ENCODE measurements around the gene B4GALT7. TPM values are rescaled to one million over a fixed set of nuclear protein-coding genes. Genes with fewer than 3 reads are reported as not detected.

B4GALT7 gene
- polyA plus RNA-seq (2013, experiment 1 of 2), result 12.9 TPM
- polyA plus RNA-seq (2013, experiment 2 of 2), result 13.2 TPM

GRCh38 chr5:177599731-177600507 lies at the start of gene B4GALT7:
Gene B4GALT7 (plus strand): TSS chr5:177600132. CDS start chr5:177600211, 79 bp downstream.
- Histone ChIP-seq H2AK5ac (ENCODE audit: low read depth, low read length) (no peak within 1 kb of the TSS), H3K36me3 (replicated peaks in 1 of 2; ENCODE audit: control insufficient read depth in 2 of 2, insufficient read depth in 2 of 2, low read length in 2 of 2) (peaks cover 14 to 21% of the 10 kb centered on the region in 2 donors), H2BK12ac (ENCODE audit: low read length) (no peak within 1 kb of the TSS), H3K18ac (ENCODE audit: low read length) (peak within 1 kb of the TSS; percentile 89), H3K4me2 (ENCODE audit: insufficient read depth, low read length, poor library complexity, severe bottlenecking) (peak within 1 kb of the TSS; percentile 94), H3K27ac (replicated peaks; ENCODE audit: low read length) (no peak within 1 kb of the TSS), H2AFZ (ENCODE audit: low read length) (peak within 1 kb of the TSS; percentile 100), H3K79me1 (ENCODE audit: low read depth, low read length) (no peaks in the 10 kb centered on the region), H2BK5ac (ENCODE audit: low read length) (no peak within 1 kb of the TSS), H4K91ac (ENCODE audit: low read depth, low read length, poor library complexity) (no peak within 1 kb of the TSS), H3K14ac (ENCODE audit: low read length) (peak within 1 kb of the TSS; percentile 59), H3K4me1 (ENCODE audit: control insufficient read depth in 2 of 2, insufficient read depth in 1 of 2, low read depth in 1 of 2, low read length in 2 of 2) (peaks cover 3 to 5% of the 10 kb centered on the region in 2 donors), H2BK15ac (ENCODE audit: low read length) (no peak within 1 kb of the TSS), H3K23ac (ENCODE audit: low read depth, low read length, poor library complexity) (peak within 1 kb of the TSS; percentile 22), H3K4me3 (ENCODE audit: low read length in 2 of 2) (peak within 1 kb of the TSS; percentile 81 to 98), H3K27me3 (ENCODE audit: control insufficient read depth in 3 of 3, insufficient read depth in 3 of 3, low read depth in 1 of 3, low read length in 3 of 3) (no peaks in the 10 kb centered on the region), H4K8ac (ENCODE audit: low read depth, low read length) (no peak within 1 kb of the TSS), H3K9ac (ENCODE audit: low read depth, low read length, poor library complexity) (peak within 1 kb of the TSS; percentile 87), H2BK120ac (ENCODE audit: low read depth, low read length) (no peak within 1 kb of the TSS), H3K9me3 (replicated peaks in 1 of 2; ENCODE audit: control insufficient read depth in 2 of 2, insufficient read depth in 1 of 2, low read depth in 1 of 2, low read length in 2 of 2) (no peaks in the 10 kb centered on the region), H3K4ac (ENCODE audit: low read length) (no peak within 1 kb of the TSS)
- DNase-seq (ENCODE audit: low spot score), result peak; percentile 75
- WGBS, 2 donors (ENCODE audit: extremely low coverage in 2 of 2, insufficient read length in 2 of 2, insufficient replicate concordance in 1 of 2), result no CpG with 5 or more reads among the region's 86 CpGs

- peaks cover 4 to 5% of the 10 kb centered on the region in 2 donors for H3K4me1 ChIP-seq (ENCODE audit: control insufficient read depth in 2 of 2, insufficient read depth in 1 of 2, low read depth in 1 of 2, low read length in 2 of 2)
- no peaks in the 10 kb centered on the region for H3K27me3 ChIP-seq (ENCODE audit: control insufficient read depth in 3 of 3, insufficient read depth in 3 of 3, low read depth in 1 of 3, low read length in 3 of 3)
- H3K4me2 ChIP-seq (ENCODE audit: insufficient read depth, low read length, poor library complexity, severe bottlenecking), result peak overlapping the region; percentile 57
- no peak overlapping the region for H4K8ac ChIP-seq (ENCODE audit: low read depth, low read length)
- no CpG with 5 or more reads among the region's 16 CpGs for WGBS, 2 donors (ENCODE audit: extremely low coverage in 2 of 2, insufficient read length in 2 of 2, insufficient replicate concordance in 1 of 2)
- DNase-seq (ENCODE audit: low spot score), result no peak
- H3K4ac ChIP-seq (ENCODE audit: low read length), result no peak overlapping the region
- H2AFZ ChIP-seq (ENCODE audit: low read length), result no peak overlapping the region
- peaks cover 3% of the 10 kb centered on the region for H3K79me1 ChIP-seq (ENCODE audit: low read depth, low read length)
- peak overlapping the region; percentile 98 for H3K9ac ChIP-seq (ENCODE audit: low read depth, low read length, poor library complexity)
- H2BK12ac ChIP-seq (ENCODE audit: low read length), result no peak overlapping the region
- H3K18ac ChIP-seq (ENCODE audit: low read length), result no peak overlapping the region
- no peak overlapping the region for H3K14ac ChIP-seq (ENCODE audit: low read length)
- H4K91ac ChIP-seq (ENCODE audit: low read depth, low read length, poor library complexity), result no peak overlapping the region
- no peak overlapping the region for H2BK5ac ChIP-seq (ENCODE audit: low read length)
- no peak overlapping the region for H2BK15ac ChIP-seq (ENCODE audit: low read length)
- H3K36me3 ChIP-seq (replicated peaks in 1 of 2; ENCODE audit: control insufficient read depth in 2 of 2, insufficient read depth in 2 of 2, low read length in 2 of 2), result peaks cover 7 to 48% of the 10 kb centered on the region in 2 donors
- H2AK5ac ChIP-seq (ENCODE audit: low read depth, low read length), result no peak overlapping the region
- no peak overlapping the region for H3K27ac ChIP-seq (replicated peaks; ENCODE audit: low read length)
- H3K23ac ChIP-seq (ENCODE audit: low read depth, low read length, poor library complexity), result no peak overlapping the region
- no peaks in the 10 kb centered on the region for H3K9me3 ChIP-seq (replicated peaks in 1 of 2; ENCODE audit: control insufficient read depth in 2 of 2, insufficient read depth in 1 of 2, low read depth in 1 of 2, low read length in 2 of 2)
- peak overlapping the region; percentile 86 to 92 for H3K4me3 ChIP-seq (ENCODE audit: low read length in 2 of 2)
- no peak overlapping the region for H2BK120ac ChIP-seq (ENCODE audit: low read depth, low read length)
These were observed 47.0 kb upstream of the B4GALT7 start for GRCh38 chr5:177552839-177553455.

- Histone ChIP-seq H2BK15ac (ENCODE audit: low read length) (no peak overlapping the region), H3K9ac (ENCODE audit: low read depth, low read length, poor library complexity) (peak overlapping the region; percentile 98), H3K79me1 (ENCODE audit: low read depth, low read length) (peaks cover 3% of the 10 kb centered on the region), H3K4me3 (ENCODE audit: low read length in 2 of 2) (peak overlapping the region; percentile 86 to 92), H4K91ac (ENCODE audit: low read depth, low read length, poor library complexity) (no peak overlapping the region), H3K27me3 (ENCODE audit: control insufficient read depth in 3 of 3, insufficient read depth in 3 of 3, low read depth in 1 of 3, low read length in 3 of 3) (no peaks in the 10 kb centered on the region), H3K4me2 (ENCODE audit: insufficient read depth, low read length, poor library complexity, severe bottlenecking) (peak overlapping the region; percentile 57), H2BK120ac (ENCODE audit: low read depth, low read length) (no peak overlapping the region), H3K14ac (ENCODE audit: low read length) (peak overlapping the region; percentile 87), H2AK5ac (ENCODE audit: low read depth, low read length) (peak overlapping the region; percentile 72), H3K9me3 (replicated peaks in 1 of 2; ENCODE audit: control insufficient read depth in 2 of 2, insufficient read depth in 1 of 2, low read depth in 1 of 2, low read length in 2 of 2) (no peaks in the 10 kb centered on the region), H3K4me1 (ENCODE audit: control insufficient read depth in 2 of 2, insufficient read depth in 1 of 2, low read depth in 1 of 2, low read length in 2 of 2) (peaks cover 4 to 5% of the 10 kb centered on the region in 2 donors), H4K8ac (ENCODE audit: low read depth, low read length) (no peak overlapping the region), H2BK5ac (ENCODE audit: low read length) (no peak overlapping the region), H2AFZ (ENCODE audit: low read length) (peak overlapping the region; percentile 84), H3K36me3 (replicated peaks in 1 of 2; ENCODE audit: control insufficient read depth in 2 of 2, insufficient read depth in 2 of 2, low read length in 2 of 2) (peaks cover 7 to 39% of the 10 kb centered on the region in 2 donors), H3K4ac (ENCODE audit: low read length) (no peak overlapping the region), H3K23ac (ENCODE audit: low read depth, low read length, poor library complexity) (peak overlapping the region; percentile 93), H2BK12ac (ENCODE audit: low read length) (no peak overlapping the region), H3K27ac (replicated peaks; ENCODE audit: low read length) (peak overlapping the region; percentile 24), H3K18ac (ENCODE audit: low read length) (peak overlapping the region; percentile 95)
- no peak for DNase-seq (ENCODE audit: low spot score)
- no CpG with 5 or more reads among the region's 72 CpGs for WGBS, 2 donors (ENCODE audit: extremely low coverage in 2 of 2, insufficient read length in 2 of 2, insufficient replicate concordance in 1 of 2)
These were observed 46.1 kb upstream of the B4GALT7 start for GRCh38 chr5:177553671-177554429.

Measured in neuronal stem cell (in vitro differentiated cells).